Activated CD8-positive, alpha-beta memory T cell treated with anti-CD3 and anti-CD28 coated beads, Interleukin-2, amount 10 ng/mL, durations not matched to agents 7 days and 5 days (primary cell): ENCODE measurements around the gene CXADR. TPM values are rescaled to one million over a fixed set of nuclear protein-coding genes. Genes with fewer than 3 reads are reported as not detected.
"Not testable (repeated sequence)": the region's sequence is repeated elsewhere in the genome, so short reads cannot be mapped to it uniquely, and the experiment has no call there.

Source experiments
- ATAC-seq: fragments of 150-1000 bp; cut with Tn5 transposase; one replicate; pipeline ENCODE4 v1.10.0; 2021; ENCODE audit warnings: moderate library complexity
- CTCF ChIA-PET: fragments of 350-600 bp; sonication (Branson Sonifier 250); formaldehyde crosslinking; loops from one replicate; lab custom pipeline; 2021; ENCODE audit warnings: antibody characterized with exemption; lab: Charles Lee
- DNase-seq: peaks from one replicate; pipeline ENCODE4 v3.0.0-alpha.2; 2020
- H3K27ac Mint-ChIP-seq: one replicate; pipeline ENCODE4 v1.8.0; 2021; ENCODE audit warnings: mild to moderate bottlenecking, mixed read lengths
- H3K27me3 Mint-ChIP-seq: one replicate; pipeline ENCODE4 v1.8.0; 2021; ENCODE audit warnings: mixed read lengths
- H3K36me3 Mint-ChIP-seq: one replicate; pipeline ENCODE4 v1.8.0; 2021; ENCODE audit warnings: mild to moderate bottlenecking, mixed read lengths
- H3K4me1 Mint-ChIP-seq: one replicate; pipeline ENCODE4 v1.8.0; 2021; ENCODE audit warnings: mixed read lengths
- H3K4me3 Mint-ChIP-seq: one replicate; pipeline ENCODE4 v1.8.0; 2021; ENCODE audit warnings: mild to moderate bottlenecking, moderate library complexity, mixed read lengths
- H3K9me3 Mint-ChIP-seq: one replicate; pipeline ENCODE4 v1.8.0; 2022; ENCODE audit warnings: low read depth, mixed read lengths
- total RNA-seq, 2 experiments: library from RNA; stranded (reverse); gene quantifications; one replicate each; pipeline ENCODE4 v1.2.3, GENCODE V29; 2021

CXADR gene
- total RNA-seq, 2 experiments from 2014 or later = 0.15 to 0.16 TPM

DNA sequence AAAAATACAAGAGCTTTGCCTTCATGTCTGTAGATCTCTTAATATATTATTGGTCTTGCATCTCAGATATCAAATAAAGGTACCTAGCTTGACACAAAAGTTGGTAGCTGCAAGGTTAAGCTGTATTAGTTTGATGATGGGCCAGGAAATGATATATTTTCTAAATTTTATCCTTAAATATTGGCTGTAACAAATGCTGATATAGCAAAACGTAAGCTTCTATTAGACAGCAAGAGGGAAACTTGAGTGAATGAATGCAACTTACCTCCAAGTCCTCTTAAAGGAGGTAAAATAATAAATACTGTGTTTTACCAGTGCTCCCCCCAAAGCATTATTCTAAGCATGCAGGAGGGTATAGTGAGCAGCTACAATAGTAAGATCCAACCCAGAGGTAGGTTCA is 4.2 kb downstream of the CXADR start:
- peaks cover 15% of the 10 kb centered on the region for H3K4me1 Mint-ChIP-seq
- H3K27ac Mint-ChIP-seq, H3K4me3 Mint-ChIP-seq, H3K9me3 Mint-ChIP-seq, DNase-seq, H3K36me3 Mint-ChIP-seq, CTCF ChIA-PET, ATAC-seq: not testable (repeated sequence)
- H3K27me3 Mint-ChIP-seq = peaks cover 27% of the 10 kb centered on the region

DNA sequence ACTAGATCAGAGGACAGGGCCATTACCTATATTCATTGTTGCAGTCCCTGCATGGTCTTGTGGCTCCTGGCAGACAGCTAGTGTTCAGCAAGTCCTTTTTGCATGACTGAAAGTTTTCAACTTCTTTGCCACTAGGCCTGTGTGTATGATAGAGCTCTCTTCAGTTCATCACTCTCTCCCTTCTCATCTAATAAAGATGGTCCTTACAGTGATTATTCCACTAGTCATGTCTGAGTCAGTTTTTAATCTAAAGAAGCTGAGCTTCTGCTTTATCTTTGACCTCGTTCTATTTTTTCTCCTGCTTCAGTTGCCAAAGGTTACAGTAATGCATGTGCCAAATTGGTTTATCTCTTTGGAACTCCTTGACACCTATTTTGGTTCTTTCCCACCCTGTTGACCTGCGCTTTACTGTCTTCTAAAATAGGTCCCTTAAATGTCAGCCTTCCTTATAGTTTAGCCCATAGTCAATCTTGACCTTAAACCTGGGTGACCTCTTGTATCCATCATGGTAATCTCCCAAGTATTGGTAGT is 6.4 kb downstream of the CXADR start:
- Mint-ChIP-seq H3K27ac (no peak overlapping the region), H3K36me3 (no peaks in the 10 kb centered on the region), H3K27me3 (peaks cover 14% of the 10 kb centered on the region), H3K4me1 (peaks cover 2% of the 10 kb centered on the region), H3K9me3 (no peaks in the 10 kb centered on the region), H3K4me3 (no peak overlapping the region)
- ATAC-seq (no peak), DNase-seq (no peak)
- CTCF ChIA-PET = no interaction called here

DNA sequence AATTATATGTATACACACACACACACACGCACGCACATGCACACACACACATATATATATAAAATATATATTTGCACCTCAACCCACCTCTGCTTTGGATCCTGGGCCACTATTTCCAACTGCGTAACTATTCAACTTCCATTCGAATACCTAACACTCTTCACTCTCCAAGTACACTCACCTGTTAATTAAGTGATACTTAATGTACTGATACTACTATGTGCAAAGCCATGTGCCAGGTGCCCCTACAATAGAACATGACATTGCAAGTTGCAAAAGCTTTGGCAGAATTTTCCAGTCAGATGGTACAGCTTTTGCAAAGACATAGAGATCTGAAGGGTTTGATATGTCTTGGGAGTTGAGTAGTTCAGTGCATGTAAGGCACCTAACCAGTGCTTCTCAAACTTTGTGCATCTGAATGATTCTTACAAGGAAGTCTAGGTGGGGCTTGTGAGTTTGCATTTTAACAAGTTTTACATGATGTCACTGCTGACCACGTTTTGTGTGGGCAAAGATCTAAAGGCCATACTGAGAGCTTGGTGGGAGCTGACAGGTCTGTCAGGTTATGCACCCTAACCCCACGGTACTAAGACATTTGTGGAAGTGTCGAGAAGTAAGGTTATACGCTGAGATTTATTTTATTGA is 7.2 kb downstream of the CXADR start:
- H3K9me3 Mint-ChIP-seq = no peaks in the 10 kb centered on the region
- H3K27me3 Mint-ChIP-seq = peaks cover 6% of the 10 kb centered on the region
- DNase-seq (no peak), ATAC-seq (no peak)
- H3K36me3 Mint-ChIP-seq = no peaks in the 10 kb centered on the region
- no peak overlapping the region for H3K27ac Mint-ChIP-seq
- CTCF ChIA-PET = no interaction called here
- H3K4me3 Mint-ChIP-seq = no peak overlapping the region
- H3K4me1 Mint-ChIP-seq = no peaks in the 10 kb centered on the region

DNA sequence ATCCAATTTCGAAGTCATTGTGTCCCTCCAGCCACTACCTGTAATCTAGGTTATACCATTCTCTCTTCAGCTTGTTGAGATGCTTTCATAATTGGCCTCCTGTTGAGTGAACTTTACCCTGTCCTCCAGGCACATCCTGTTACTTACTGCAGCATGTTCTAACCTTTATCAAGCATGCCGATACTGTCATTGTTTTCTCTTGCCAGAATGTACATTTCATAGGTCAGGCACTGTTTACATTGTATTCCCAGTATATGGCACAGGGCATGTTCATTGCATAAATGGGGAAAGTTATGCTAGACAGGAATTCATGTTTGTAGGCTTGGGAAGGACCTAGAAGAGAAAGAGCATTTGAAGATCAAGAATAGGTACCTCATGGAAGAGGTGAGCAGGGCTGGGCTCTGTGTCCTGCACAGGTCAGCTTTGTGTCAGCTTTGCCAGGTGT is 10.2 kb downstream of the CXADR start:
- no peaks in the 10 kb centered on the region for H3K36me3 Mint-ChIP-seq
- DNase-seq = no peak
- CTCF ChIA-PET = interaction anchor here (1.4 kb wide), 1 partner anchor 136 kb away, joined by 3 read pairs; no protein-coding TSS in a partner anchor
- H3K4me3 Mint-ChIP-seq = no peak overlapping the region
- peaks cover 2% of the 10 kb centered on the region for H3K27me3 Mint-ChIP-seq
- no peak for ATAC-seq
- H3K4me1 Mint-ChIP-seq = no peaks in the 10 kb centered on the region
- no peak overlapping the region for H3K27ac Mint-ChIP-seq
- H3K9me3 Mint-ChIP-seq = no peaks in the 10 kb centered on the region

DNA sequence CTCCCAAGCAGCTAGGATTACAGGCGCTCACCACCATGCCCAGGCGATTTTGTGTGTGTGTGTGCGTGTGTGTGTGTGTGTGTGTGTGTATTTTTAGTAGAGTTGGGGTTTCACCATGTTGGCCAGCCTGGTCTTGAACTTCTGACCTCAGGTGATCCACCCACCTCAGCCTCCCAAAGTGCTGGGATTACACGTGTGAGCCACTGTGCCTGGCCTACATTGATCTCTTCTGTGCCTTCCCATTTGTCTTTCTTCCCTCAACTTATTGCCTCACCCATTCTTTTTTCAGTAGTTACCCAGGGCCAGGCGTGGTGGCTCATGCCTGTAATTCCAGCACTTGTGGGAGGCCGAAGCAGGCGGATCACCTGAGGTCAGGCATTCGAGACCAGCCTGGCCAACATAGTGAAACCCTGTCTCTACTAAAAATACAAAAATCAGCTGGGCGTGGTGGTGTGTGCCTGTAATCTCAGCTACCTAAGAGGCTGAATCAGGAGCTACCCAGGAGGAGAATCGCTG is 11.2 kb downstream of the CXADR start:
- H3K27me3 Mint-ChIP-seq, ATAC-seq, H3K9me3 Mint-ChIP-seq, DNase-seq, CTCF ChIA-PET, H3K27ac Mint-ChIP-seq, H3K4me1 Mint-ChIP-seq, H3K4me3 Mint-ChIP-seq, H3K36me3 Mint-ChIP-seq: not testable (repeated sequence)

DNA sequence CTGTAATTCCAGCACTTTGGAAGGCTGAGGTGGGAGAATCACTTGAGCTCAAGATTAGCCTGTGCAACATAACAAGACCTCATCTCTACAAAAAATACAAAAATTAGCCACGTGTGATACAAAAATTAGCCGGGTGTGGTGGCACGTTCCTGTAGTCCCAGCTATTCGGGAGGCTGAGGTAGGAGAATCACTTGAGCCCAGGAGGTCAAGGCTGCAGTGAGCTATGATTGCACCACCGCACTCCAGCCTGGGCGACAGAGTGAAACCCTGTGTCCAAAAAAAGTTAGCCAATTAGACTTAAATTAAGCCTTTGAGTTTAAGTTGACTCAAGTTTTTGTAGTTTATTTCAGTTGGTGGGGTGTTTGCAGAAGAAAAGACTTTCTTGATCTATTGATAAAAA is 11.8 kb downstream of the CXADR start:
- Mint-ChIP-seq H3K9me3 (no peaks in the 10 kb centered on the region), H3K36me3 (no peaks in the 10 kb centered on the region), H3K4me1 (no peaks in the 10 kb centered on the region), H3K27ac (no peak overlapping the region), H3K4me3 (no peak overlapping the region), H3K27me3 (no peaks in the 10 kb centered on the region)
- CTCF ChIA-PET = no interaction called here
- no peak for ATAC-seq
- DNase-seq = no peak

DNA sequence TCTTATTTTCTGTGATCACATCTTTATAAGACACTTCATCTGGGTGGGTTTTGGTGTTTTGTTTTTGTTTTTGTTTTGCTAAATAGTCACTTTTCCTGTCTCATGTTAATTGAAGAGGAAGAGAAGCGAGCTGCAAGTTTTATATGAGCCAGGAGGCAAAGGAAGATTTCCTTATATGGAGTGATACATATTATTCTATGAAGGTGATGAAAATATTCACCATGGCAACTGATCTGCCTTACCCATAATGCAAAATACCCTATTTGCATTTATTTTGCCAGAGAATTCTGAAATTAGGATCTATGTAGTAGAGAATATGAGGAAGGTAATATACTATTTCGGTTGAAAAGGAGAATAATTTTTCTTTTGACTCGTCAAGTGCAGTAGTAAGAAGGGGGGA is 13.9 kb downstream of the CXADR start:
- Mint-ChIP-seq H3K27me3 (no peaks in the 10 kb centered on the region), H3K27ac (no peak overlapping the region), H3K4me3 (no peak overlapping the region), H3K4me1 (no peaks in the 10 kb centered on the region), H3K36me3 (no peaks in the 10 kb centered on the region), H3K9me3 (no peaks in the 10 kb centered on the region)
- CTCF ChIA-PET = no interaction called here
- DNase-seq (no peak), ATAC-seq (no peak)

DNA sequence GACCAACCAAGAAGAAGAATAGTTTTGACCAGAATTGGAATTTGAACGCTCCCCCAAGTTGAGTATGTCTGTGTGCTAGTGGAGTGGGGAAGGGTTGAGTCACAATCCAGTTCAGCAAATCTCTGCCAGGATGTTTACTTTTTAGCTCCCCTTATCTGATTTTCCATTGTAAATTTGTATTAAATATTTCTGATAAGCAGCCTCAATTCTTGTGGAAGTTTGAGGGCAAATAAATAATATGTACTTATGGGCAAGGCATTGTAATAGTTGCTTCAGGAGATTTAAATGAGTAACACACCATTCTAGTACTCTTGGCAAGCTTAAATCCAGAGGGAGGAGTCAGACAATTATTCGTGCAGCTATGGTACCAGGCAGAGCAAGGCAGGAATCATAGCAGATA is 14.4 kb downstream of the CXADR start:
- Mint-ChIP-seq H3K27me3 (no peaks in the 10 kb centered on the region), H3K27ac (no peak overlapping the region), H3K4me3 (no peak overlapping the region), H3K9me3 (no peaks in the 10 kb centered on the region), H3K36me3 (no peaks in the 10 kb centered on the region), H3K4me1 (peaks cover 2% of the 10 kb centered on the region)
- no peak for ATAC-seq
- CTCF ChIA-PET = no interaction called here
- DNase-seq = no peak

DNA sequence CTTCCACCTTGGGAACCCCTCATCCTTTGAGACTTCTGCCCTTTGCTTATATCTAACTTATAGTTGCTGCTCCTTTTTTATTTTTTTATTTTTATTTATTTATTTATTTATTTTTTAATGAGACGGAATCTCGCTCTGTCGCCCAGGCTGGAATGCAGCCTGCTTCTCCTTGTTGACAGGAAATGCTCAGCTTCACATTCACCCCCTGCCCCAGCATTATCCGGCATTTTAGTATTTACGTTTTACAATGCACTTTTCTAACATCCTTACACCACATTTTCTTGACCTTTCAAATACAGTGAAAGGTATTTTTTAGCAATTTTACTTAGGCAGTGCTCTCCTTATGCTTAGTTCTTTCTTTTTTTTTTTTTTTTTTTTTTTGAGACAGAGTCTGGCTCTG is 14.9 kb downstream of the CXADR start:
- CTCF ChIA-PET = no interaction called here
- no peaks in the 10 kb centered on the region for H3K9me3 Mint-ChIP-seq
- ATAC-seq (no peak), DNase-seq (no peak)
- peaks cover 3% of the 10 kb centered on the region for H3K4me1 Mint-ChIP-seq
- no peak overlapping the region for H3K27ac Mint-ChIP-seq
- no peaks in the 10 kb centered on the region for H3K36me3 Mint-ChIP-seq
- no peak overlapping the region for H3K4me3 Mint-ChIP-seq
- no peaks in the 10 kb centered on the region for H3K27me3 Mint-ChIP-seq

DNA sequence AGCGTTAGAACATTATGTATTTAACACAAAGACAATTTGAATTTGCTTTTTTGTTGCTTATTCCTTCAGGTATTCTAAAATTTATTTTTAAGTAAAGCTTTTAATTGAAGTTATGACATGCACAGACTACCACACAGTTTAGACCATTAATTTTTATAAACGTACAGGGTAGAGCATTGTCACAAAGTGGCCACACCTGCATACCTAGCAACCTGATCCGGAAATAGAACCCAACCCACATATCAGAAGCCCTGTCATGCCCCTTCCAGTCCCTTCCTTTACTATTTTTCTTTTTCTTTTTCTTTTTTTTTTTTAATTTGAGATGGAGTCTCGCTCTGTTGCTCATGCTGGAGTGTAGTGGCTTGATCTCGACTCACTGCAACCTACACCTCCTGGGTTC is 16.8 kb downstream of the CXADR start:
- DNase-seq (no peak), ATAC-seq (no peak)
- no peaks in the 10 kb centered on the region for H3K9me3 Mint-ChIP-seq
- peaks cover 3% of the 10 kb centered on the region for H3K4me1 Mint-ChIP-seq
- H3K27ac Mint-ChIP-seq = no peak overlapping the region
- no peaks in the 10 kb centered on the region for H3K27me3 Mint-ChIP-seq
- H3K36me3 Mint-ChIP-seq = no peaks in the 10 kb centered on the region
- no peak overlapping the region for H3K4me3 Mint-ChIP-seq
- CTCF ChIA-PET = no interaction called here

DNA sequence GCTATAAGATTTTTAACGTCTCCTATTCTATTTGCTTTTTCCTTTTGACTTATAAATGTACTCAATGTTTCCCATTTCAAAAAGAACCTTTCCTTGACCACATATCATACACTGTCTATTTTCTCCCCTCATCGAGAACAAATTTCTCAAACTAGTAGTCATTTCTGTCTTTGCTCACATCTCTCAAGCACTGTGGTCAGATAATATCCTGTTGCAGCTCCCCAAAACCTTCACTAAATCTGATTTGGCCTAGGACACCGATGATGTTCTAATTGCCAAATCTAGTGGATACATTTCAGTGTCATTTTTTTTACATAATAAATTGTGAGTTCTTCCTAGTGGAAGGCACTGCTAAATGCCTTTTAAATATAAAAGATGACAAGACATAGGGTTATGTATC is 19.4 kb downstream of the CXADR start:
- DNase-seq = no peak

DNA sequence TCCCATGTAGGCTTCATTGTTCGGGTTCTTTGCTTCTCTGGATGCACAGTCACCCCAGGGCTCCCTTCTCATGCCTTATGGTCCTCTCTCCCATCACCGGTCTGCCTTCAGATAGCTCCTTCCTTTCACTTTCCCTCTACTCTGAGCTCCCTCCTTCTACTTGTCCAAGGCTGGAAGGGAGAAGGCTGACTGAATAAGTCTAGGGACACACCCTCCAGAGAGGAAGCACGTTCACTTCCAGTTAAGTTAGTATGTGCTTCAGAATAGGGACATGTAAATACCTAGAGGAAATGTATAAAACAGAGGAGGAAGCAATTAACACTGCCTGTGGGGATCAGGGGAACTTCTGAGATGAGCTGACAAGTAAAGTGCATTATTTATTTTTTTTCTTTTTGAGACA is 23.5 kb downstream of the CXADR start:
- DNase-seq = no peak
- no peak overlapping the region for H3K4me3 Mint-ChIP-seq
- H3K4me1 Mint-ChIP-seq = peaks cover 3% of the 10 kb centered on the region
- no peaks in the 10 kb centered on the region for H3K36me3 Mint-ChIP-seq
- no peak overlapping the region for H3K27ac Mint-ChIP-seq
- peaks cover 3% of the 10 kb centered on the region for H3K27me3 Mint-ChIP-seq
- CTCF ChIA-PET = no interaction called here
- ATAC-seq = no peak
- no peaks in the 10 kb centered on the region for H3K9me3 Mint-ChIP-seq

More for the DNA sequence above, 19.4 kb downstream of the CXADR start:
- Mint-ChIP-seq H3K9me3 (no peaks in the 10 kb centered on the region), H3K36me3 (no peaks in the 10 kb centered on the region), H3K4me3 (no peak overlapping the region), H3K27me3 (peaks cover 3% of the 10 kb centered on the region), H3K27ac (no peak overlapping the region), H3K4me1 (peaks cover 3% of the 10 kb centered on the region)
- CTCF ChIA-PET = no interaction called here
- peak; percentile 55 for ATAC-seq

DNA sequence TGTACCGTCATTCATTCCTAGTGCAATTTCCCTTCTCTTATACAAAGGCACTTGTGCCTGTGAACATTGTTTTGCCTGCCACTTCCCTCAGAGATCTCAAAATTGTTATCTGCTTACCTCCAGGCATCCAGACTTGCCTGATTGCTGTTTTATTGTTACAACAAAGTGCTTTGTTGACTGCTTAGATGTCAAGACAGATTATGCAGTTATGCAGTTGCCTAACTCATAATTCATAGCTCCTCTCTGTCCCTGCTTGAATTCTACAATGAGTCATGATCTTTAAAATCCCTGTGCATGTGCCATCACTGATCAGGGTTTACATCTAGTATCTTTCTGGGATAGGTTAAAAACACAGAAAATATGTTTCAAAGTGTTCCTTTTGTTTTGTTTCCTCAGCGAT is 24.5 kb downstream of the CXADR start:
- CTCF ChIA-PET = no interaction called here
- DNase-seq = no peak
- Mint-ChIP-seq H3K27ac (no peak overlapping the region), H3K4me1 (peaks cover 1% of the 10 kb centered on the region), H3K9me3 (no peaks in the 10 kb centered on the region), H3K36me3 (no peaks in the 10 kb centered on the region), H3K4me3 (no peak overlapping the region), H3K27me3 (peaks cover 3% of the 10 kb centered on the region)
- ATAC-seq = no peak

DNA sequence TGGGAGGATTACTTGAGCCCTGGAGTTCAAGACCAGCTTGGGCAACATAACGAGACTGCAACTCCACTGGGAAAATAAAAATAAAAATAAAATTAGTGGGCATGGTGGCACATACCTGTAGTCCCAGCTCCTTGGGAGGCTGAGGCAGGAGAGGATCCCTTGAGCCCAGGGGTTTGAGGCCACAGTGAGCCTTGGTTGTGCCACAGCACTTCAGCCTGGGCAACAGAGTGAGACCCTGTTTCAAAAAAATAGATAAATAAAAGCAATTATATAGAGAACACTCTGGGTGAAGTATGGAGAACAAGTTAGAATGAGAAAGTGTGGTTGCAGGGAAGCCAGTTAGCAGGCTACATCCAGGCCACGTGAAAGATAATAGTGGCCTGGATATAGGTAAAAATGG is 25.7 kb downstream of the CXADR start:
- CTCF ChIA-PET = no interaction called here
- Mint-ChIP-seq H3K4me1 (no peaks in the 10 kb centered on the region), H3K27me3 (peaks cover 3% of the 10 kb centered on the region), H3K4me3 (no peak overlapping the region), H3K36me3 (no peaks in the 10 kb centered on the region), H3K9me3 (no peaks in the 10 kb centered on the region), H3K27ac (no peak overlapping the region)
- ATAC-seq (no peak), DNase-seq (no peak)
